Measurements from ENCODE around the gene CHKB. TPM values are rescaled to one million over a fixed set of nuclear protein-coding genes. Genes with fewer than 3 reads are reported as not detected.

The CHKB gene
- polyA plus RNA-seq, 1 donor (not counting 4 experiments of a cell fraction or from before 2014, with no cell fraction given) = 49.0 TPM

- Histone ChIP-seq H3K4me1 (ENCODE audit: control insufficient read depth, extremely low read depth, insufficient read depth, low read length) (peaks cover 7% of the 10 kb centered on the region), H3K9ac (ENCODE audit: control insufficient read depth, extremely low read depth, insufficient read depth, low read length) (no peak overlapping the region), H3K79me2 (ENCODE audit: control insufficient read depth, insufficient read depth, low read length) (peaks cover 11% of the 10 kb centered on the region), H3K4me3 (ENCODE audit: control insufficient read depth in 2 of 3, extremely low read depth in 1 of 3, insufficient read depth in 2 of 3, low read depth in 1 of 3, low read length in 3 of 3) (no peak overlapping the region), H3K4me2 (ENCODE audit: control insufficient read depth, extremely low read depth, insufficient read depth, low read depth, low read length) (no peak overlapping the region), H4K20me1 (ENCODE audit: control insufficient read depth, extremely low read depth, insufficient read depth, low read length) (no peaks in the 10 kb centered on the region), H2AFZ (ENCODE audit: control insufficient read depth, low read length) (no peak overlapping the region), H3K9me3 (ENCODE audit: control insufficient read depth, low read depth, low read length) (no peaks in the 10 kb centered on the region), H3K9me1 (ENCODE audit: control insufficient read depth, extremely low read depth, insufficient read depth, low read length) (no peaks in the 10 kb centered on the region), H3K36me3 (ENCODE audit: control insufficient read depth in 2 of 2, extremely low read depth in 1 of 2, insufficient read depth in 2 of 2, low read length in 2 of 2) (peaks cover 10 to 11% of the 10 kb centered on the region in 2 experiments), H3K27me3 (ENCODE audit: control insufficient read depth, extremely low read depth, insufficient read depth, low read length) (no peaks in the 10 kb centered on the region), H3K27ac (ENCODE audit: control insufficient read depth, insufficient read depth, low read length) (no peak overlapping the region)
- dilution Hi-C loops (cut with MboI; ENCODE audit: extremely low pct_ligation_motif_present, low sequenced_read_pairs) = no loop called here
- FAIRE-seq (no peak), DNase-seq (ENCODE audit: low read depth, low spot score) (no peak)
- TF ChIP-seq, protein P1, sequence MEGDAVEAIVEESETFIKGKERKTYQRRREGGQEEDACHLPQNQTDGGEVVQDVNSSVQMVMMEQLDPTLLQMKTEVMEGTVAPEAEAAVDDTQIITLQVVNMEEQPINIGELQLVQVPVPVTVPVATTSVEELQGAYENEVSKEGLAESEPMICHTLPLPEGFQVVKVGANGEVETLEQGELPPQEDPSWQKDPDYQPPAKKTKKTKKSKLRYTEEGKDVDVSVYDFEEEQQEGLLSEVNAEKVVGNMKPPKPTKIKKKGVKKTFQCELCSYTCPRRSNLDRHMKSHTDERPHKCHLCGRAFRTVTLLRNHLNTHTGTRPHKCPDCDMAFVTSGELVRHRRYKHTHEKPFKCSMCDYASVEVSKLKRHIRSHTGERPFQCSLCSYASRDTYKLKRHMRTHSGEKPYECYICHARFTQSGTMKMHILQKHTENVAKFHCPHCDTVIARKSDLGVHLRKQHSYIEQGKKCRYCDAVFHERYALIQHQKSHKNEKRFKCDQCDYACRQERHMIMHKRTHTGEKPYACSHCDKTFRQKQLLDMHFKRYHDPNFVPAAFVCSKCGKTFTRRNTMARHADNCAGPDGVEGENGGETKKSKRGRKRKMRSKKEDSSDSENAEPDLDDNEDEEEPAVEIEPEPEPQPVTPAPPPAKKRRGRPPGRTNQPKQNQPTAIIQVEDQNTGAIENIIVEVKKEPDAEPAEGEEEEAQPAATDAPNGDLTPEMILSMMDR (optimal IDR thresholded peaks at IDR 0.05 in 1 of 3, IDR thresholded peaks at IDR 0.05 in 1 of 3, conservative IDR thresholded peaks at IDR 0.05 in 1 of 3; ENCODE audit: extremely low read depth in 1 of 3, insufficient read depth in 2 of 3, low read length in 3 of 3) = no peak
- no peak for TF ChIP-seq EZH2 (IDR thresholded peaks at IDR 0.05; ENCODE audit: low read length)
Measured at GRCh38 chr22:50577697-50577986, 5.0 kb downstream of the CHKB start.

DNA sequence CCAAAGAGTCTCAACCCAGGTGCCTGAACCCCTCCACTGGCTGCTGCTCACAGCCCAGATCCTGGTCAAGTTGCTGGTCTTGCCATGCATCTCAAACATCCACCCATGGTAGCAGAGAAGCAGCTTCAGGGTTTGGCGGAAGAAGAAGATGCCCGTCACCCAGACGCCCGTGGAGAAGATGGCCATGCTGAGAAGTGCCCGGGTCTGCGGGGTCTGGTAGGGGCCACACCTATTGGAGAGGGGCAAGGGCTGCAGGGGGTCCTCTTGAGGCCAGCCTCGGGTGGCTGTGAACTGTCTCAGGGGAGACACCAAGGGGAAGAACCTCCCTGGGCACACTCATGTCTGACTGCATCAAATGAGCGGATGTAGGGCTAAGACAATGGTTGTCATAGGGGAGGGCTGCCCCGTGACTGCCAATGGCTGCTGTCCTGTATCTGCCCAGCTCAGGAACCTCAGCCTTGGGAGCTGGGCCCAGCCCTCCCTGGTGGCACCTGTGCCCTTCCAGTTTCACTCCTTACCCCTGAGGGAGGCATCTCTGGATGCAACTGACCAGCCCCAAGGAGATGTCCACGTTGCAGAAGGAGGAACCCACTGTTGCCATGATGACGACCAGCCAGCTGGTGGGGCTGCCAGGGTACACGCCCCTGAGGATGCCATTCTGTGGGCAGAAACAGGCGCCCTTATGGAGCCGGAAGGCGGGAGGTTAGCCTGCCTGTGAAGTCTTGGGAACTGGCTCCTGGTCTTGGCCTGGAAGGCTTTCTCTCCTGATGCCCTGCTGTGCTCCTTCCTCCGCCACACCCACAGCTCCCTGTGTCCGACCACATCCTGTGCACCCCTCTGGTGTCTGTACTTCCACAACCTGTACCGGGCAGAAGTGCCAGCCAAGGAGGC lies 5.6 kb downstream of the CHKB start:
- dilution Hi-C loops (cut with MboI; ENCODE audit: extremely low pct_ligation_motif_present, low sequenced_read_pairs) = no loop called here
- H3K4me1 ChIP-seq (ENCODE audit: control insufficient read depth, extremely low read depth, insufficient read depth, low read length) = peaks cover 7% of the 10 kb centered on the region
- H4K20me1 ChIP-seq (ENCODE audit: control insufficient read depth, extremely low read depth, insufficient read depth, low read length) = no peaks in the 10 kb centered on the region
- H3K9me1 ChIP-seq (ENCODE audit: control insufficient read depth, extremely low read depth, insufficient read depth, low read length) = no peaks in the 10 kb centered on the region
- no peaks in the 10 kb centered on the region for H3K9me3 ChIP-seq (ENCODE audit: control insufficient read depth, low read depth, low read length)
- H3K27me3 ChIP-seq (ENCODE audit: control insufficient read depth, extremely low read depth, insufficient read depth, low read length) = no peaks in the 10 kb centered on the region
- peaks cover 10% of the 10 kb centered on the region for H3K79me2 ChIP-seq (ENCODE audit: control insufficient read depth, insufficient read depth, low read length)
- peaks cover 12 to 14% of the 10 kb centered on the region in 2 experiments for H3K36me3 ChIP-seq (ENCODE audit: control insufficient read depth in 2 of 2, extremely low read depth in 1 of 2, insufficient read depth in 2 of 2, low read length in 2 of 2)
- DNase-seq (ENCODE audit: low read depth, low spot score) = no peak
- no peak for FAIRE-seq
- H2AFZ ChIP-seq (ENCODE audit: control insufficient read depth, low read length) = no peak overlapping the region
- no peak overlapping the region for H3K9ac ChIP-seq (ENCODE audit: control insufficient read depth, extremely low read depth, insufficient read depth, low read length)
- H3K4me2 ChIP-seq (ENCODE audit: control insufficient read depth, extremely low read depth, insufficient read depth, low read depth, low read length) = no peak overlapping the region
- no peak overlapping the region for H3K4me3 ChIP-seq (ENCODE audit: control insufficient read depth in 2 of 3, extremely low read depth in 1 of 3, insufficient read depth in 2 of 3, low read depth in 1 of 3, low read length in 3 of 3)
- no peak for TF ChIP-seq EZH2 (IDR thresholded peaks at IDR 0.05; ENCODE audit: low read length)
- TF ChIP-seq, protein P1 (optimal IDR thresholded peaks at IDR 0.05 in 1 of 3, IDR thresholded peaks at IDR 0.05 in 1 of 3, conservative IDR thresholded peaks at IDR 0.05 in 1 of 3; ENCODE audit: extremely low read depth in 1 of 3, insufficient read depth in 2 of 3, low read length in 3 of 3) = no peak
- no peak overlapping the region for H3K27ac ChIP-seq (ENCODE audit: control insufficient read depth, insufficient read depth, low read length)
